HepG2 (cell line): ENCODE data around the gene CACNA1I. TPM values are rescaled to one million over a fixed set of nuclear protein-coding genes. Genes with fewer than 3 reads are reported as not detected.

Experiments
- CREB3 ChIP-seq: sonication (generic); formaldehyde crosslinking; IDR thresholded peaks from 2 replicates; pipeline ENCODE4 v1.5.0; 2020; ENCODE audit warnings: missing genetic modification reagents
- DR1 ChIP-seq: sonication (generic); formaldehyde crosslinking; IDR thresholded peaks from 2 replicates; pipeline ENCODE4 v1.8.0; 2021; ENCODE audit warnings: mild to moderate bottlenecking, missing genetic modification reagents, inconsistent platforms
- DRAP1 ChIP-seq: IDR thresholded peaks from 2 replicates; pipeline ENCODE4 v1.6.1; 2016; ENCODE audit warnings: missing genetic modification reagents, missing compliant biosample characterization
- EED ChIP-seq: sonication (generic); formaldehyde crosslinking; IDR thresholded peaks from 2 replicates; pipeline ENCODE4 v1.5.0; 2020; ENCODE audit warnings: mild to moderate bottlenecking, missing genetic modification reagents
- FOXA3 ChIP-seq: IDR thresholded peaks from 2 replicates; pipeline ENCODE4 v1.6.1; 2016; ENCODE audit warnings: missing genetic modification reagents, missing compliant biosample characterization
- HMGA1 ChIP-seq: sonication (generic); formaldehyde crosslinking; conservative IDR thresholded peaks from 2 replicates; pipeline ENCODE4 v1.4.0; 2020; ENCODE audit warnings: missing genetic modification reagents
- IRF2 ChIP-seq: IDR thresholded peaks from 2 replicates; pipeline ENCODE4 v1.6.1; 2018; ENCODE audit warnings: missing genetic modification reagents, missing compliant biosample characterization
- KAT2B ChIP-seq: fragments of 150-350 bp; IDR thresholded peaks from 2 replicates; pipeline ENCODE4 v1.6.1; 2014; ENCODE audit warnings: low read depth, low read length, borderline replicate concordance
- NFE2 ChIP-seq: sonication (generic); formaldehyde crosslinking; IDR thresholded peaks from 2 replicates; pipeline ENCODE4 v1.4.0; 2020; ENCODE audit warnings: missing genetic modification reagents
- NFE2L1 ChIP-seq: sonication (generic); formaldehyde crosslinking; IDR thresholded peaks from 2 replicates; pipeline ENCODE4 v1.4.0; 2020; ENCODE audit warnings: missing genetic modification reagents, mild to moderate bottlenecking, borderline replicate concordance
- NR2F1 ChIP-seq, 2 experiments: fragments of 450-650 bp in 1 of 2; formaldehyde crosslinking in 1 of 2; IDR thresholded peaks; 2 replicates each; pipeline versions ENCODE4 v1.5.0 to v1.6.1; 2016 to 2020; ENCODE audit warnings: mild to moderate bottlenecking in 1 of 2, missing compliant biosample characterization in 1 of 2, missing genetic modification reagents in 1 of 2, moderate library complexity in 1 of 2
- RERE ChIP-seq: IDR thresholded peaks from 2 replicates; pipeline ENCODE4 v1.6.1; 2016; ENCODE audit warnings: low read depth, missing genetic modification reagents, missing compliant biosample characterization
- RFXANK ChIP-seq: IDR thresholded peaks from 2 replicates; pipeline ENCODE4 v1.6.1; 2016
- SIN3A ChIP-seq: IDR thresholded peaks from 2 replicates; pipeline ENCODE4 v1.6.1; 2011; ENCODE audit warnings: low read depth, mild to moderate bottlenecking, control low read depth, low read length, borderline replicate concordance
- TSC22D2 ChIP-seq: sonication (generic); formaldehyde crosslinking; IDR thresholded peaks from 2 replicates; pipeline ENCODE4 v1.5.1; 2020; ENCODE audit warnings: missing genetic modification reagents, mild to moderate bottlenecking, borderline replicate concordance
- ZNF274 ChIP-seq: sonication (generic); formaldehyde crosslinking; IDR thresholded peaks from 2 replicates; pipeline ENCODE4 v1.5.1; 2020; ENCODE audit warnings: mild to moderate bottlenecking, missing genetic modification reagents
- ZNF33B ChIP-seq: sonication (generic); formaldehyde crosslinking; IDR thresholded peaks from 2 replicates; pipeline ENCODE4 v1.5.1; 2020; ENCODE audit warnings: mild to moderate bottlenecking, missing genetic modification reagents
- ZNF468 ChIP-seq: sonication (generic); formaldehyde crosslinking; IDR thresholded peaks from 2 replicates; pipeline ENCODE4 v1.8.0; 2022; ENCODE audit warnings: mild to moderate bottlenecking, moderate library complexity, missing genetic modification reagents
- ZNF484 ChIP-seq: sonication (generic); formaldehyde crosslinking; IDR thresholded peaks from 2 replicates; pipeline ENCODE4 v1.5.1; 2020; ENCODE audit warnings: mild to moderate bottlenecking, low read depth, missing genetic modification reagents, borderline replicate concordance
- ZNF503 ChIP-seq: sonication (generic); formaldehyde crosslinking; IDR thresholded peaks from 2 replicates; pipeline ENCODE4 v1.4.0; 2020; ENCODE audit warnings: missing genetic modification reagents
- ZNF549 ChIP-seq: sonication (generic); formaldehyde crosslinking; IDR thresholded peaks from 2 replicates; pipeline ENCODE4 v1.5.0; 2020; ENCODE audit warnings: missing genetic modification reagents
- polyA plus RNA-seq, 8 experiments: library from polyadenylated mRNA; depleted of rRNA in 3 of 8; stranded (reverse) in 7 of 8; unstranded in 1 of 8; fragments of >200 nt; fragmentation: Illumina TruSeq in 4 of 8; extraction: Trizol in 4 of 8; gene quantifications; 2 replicates each; pipeline versions ENCODE4 v1.2.1 to v1.2.3, GENCODE V29; 2011 to 2016; ENCODE audit warnings: low read depth in 4 of 8, missing spikeins in 1 of 8, mixed read lengths in 1 of 8; ENCODE audit not compliant: insufficient read depth in 1 of 8
- total RNA-seq, 5 experiments: library from RNA; depleted of rRNA; stranded (reverse); fragments of >200 nt; fragmentation: Illumina TruSeq; extraction: Trizol; gene quantifications; 2 replicates each; pipeline ENCODE4 v1.2.3, GENCODE V29; 2016; ENCODE audit warnings: low read depth in 1 of 5

CACNA1I gene
- total and polyA plus RNA-seq, 2 of the 13 experiments (the other 11 are each of a cell fraction or from before 2014, with no cell fraction given): not detected

GRCh38 chr22:39545386-39546365 is 24.9 kb upstream of the CACNA1I start (continued):
- no peak for TF ChIP-seq ZNF503 (CRISPR knock-in tag)
- peak; percentile 79; the same call in 1 of the 2 replicates for TF ChIP-seq IRF2
- no peak; the same call in 1 of the 2 replicates for TF ChIP-seq ZNF484
- no peak for TF ChIP-seq NFE2L1 (CRISPR knock-in tag)
- 0 out of 2 replicates have a peak, but pooled peaks have one; percentile 60 for TF ChIP-seq CREB3
- no peak for TF ChIP-seq ZNF549 (CRISPR knock-in tag)
- TF ChIP-seq SIN3A: no peak
- TF ChIP-seq RERE (CRISPR knock-in tag): peak; percentile 31; the same call in 1 of the 2 replicates
- peak; percentile 52; the same call in 1 of the 2 replicates for TF ChIP-seq FOXA3 (CRISPR knock-in tag)
- no peak for TF ChIP-seq KAT2B
- peak; percentile 73; the same call in 1 of the 2 replicates for TF ChIP-seq EED (CRISPR knock-in tag)
- TF ChIP-seq DR1 (CRISPR knock-in tag): no peak
- TF ChIP-seq ZNF274 (CRISPR knock-in tag): 0 out of 2 replicates have a peak, but pooled peaks have one; percentile 26
- TF ChIP-seq HMGA1 (CRISPR knock-in tag): no peak
- 0 out of 2 replicates have a peak, but pooled peaks have one; percentile 57 for TF ChIP-seq RFXANK (CRISPR knock-in tag)
- no peak for TF ChIP-seq NR2F1 (CRISPR knock-in tag; IDR thresholded peaks at IDR 0.05)
- no peak for TF ChIP-seq ZNF468 (CRISPR knock-in tag)
- TF ChIP-seq TSC22D2 (CRISPR knock-in tag): peak; percentile 99
- TF ChIP-seq NFE2 (CRISPR knock-in tag): 0 out of 2 replicates have a peak, but pooled peaks have one; percentile 14
- no peak for TF ChIP-seq ZNF33B
- peak; percentile 54 for TF ChIP-seq DRAP1
